ENCODE data around the gene CHD1. TPM values are rescaled to one million over a fixed set of nuclear protein-coding genes. Genes with fewer than 3 reads are reported as not detected.

Gene CHD1
- total RNA-seq, 6 donors from 2014 or later = 23.0 to 95.5 (median 42.0) TPM

GRCh38 chr5:98898743-98899142 is 30.1 kb downstream of the CHD1 start:
- no peak for DNase-seq
- TF ChIP-seq CTCF (IDR thresholded peaks at IDR 0.05) (no peak), EP300 (IDR thresholded peaks at IDR 0.05) (no peak), POLR2A (IDR thresholded peaks at IDR 0.05) (no peak), POLR2AphosphoS5 (IDR thresholded peaks at IDR 0.05) (no peak)
- no peak for ATAC-seq (ENCODE audit: low FRiP score in 2 of 2)
- Histone ChIP-seq H3K27ac (no peak overlapping the region), H3K4me1 (no peaks in the 10 kb centered on the region), H3K27me3 (no peaks in the 10 kb centered on the region), H3K4me3 (no peak overlapping the region), H3K9me3 (no peaks in the 10 kb centered on the region), H3K36me3 (peaks cover 40 to 98% (median 53%) of the 10 kb centered on the region in 4 donors)

GRCh38 chr5:98891591-98891990 is 37.2 kb downstream of the CHD1 start:
- no peaks in the 10 kb centered on the region for H3K9me3 ChIP-seq
- no peaks in the 10 kb centered on the region for H3K27me3 ChIP-seq
- no peaks in the 10 kb centered on the region for H3K4me1 ChIP-seq
- 70 to 85% methylated on average over 1 of the region's 1 CpG for WGBS, 2 donors
- no peak overlapping the region for H3K27ac ChIP-seq
- H3K36me3 ChIP-seq = peaks cover 17 to 97% (median 40%) of the 10 kb centered on the region in 4 donors
- no peak for DNase-seq
- TF ChIP-seq EP300 (IDR thresholded peaks at IDR 0.05) (no peak), POLR2AphosphoS5 (IDR thresholded peaks at IDR 0.05) (no peak), POLR2A (IDR thresholded peaks at IDR 0.05) (no peak), CTCF (IDR thresholded peaks at IDR 0.05) (no peak)
- no peak overlapping the region for H3K4me3 ChIP-seq
- ATAC-seq (ENCODE audit: low FRiP score in 2 of 2) = no peak

- H3K27ac ChIP-seq = no peak overlapping the region
- no peak overlapping the region for H3K4me3 ChIP-seq
- peaks cover 21 to 96% (median 55%) of the 10 kb centered on the region in 4 donors for H3K36me3 ChIP-seq
- no peaks in the 10 kb centered on the region for H3K9me3 ChIP-seq
- no peaks in the 10 kb centered on the region for H3K27me3 ChIP-seq
- TF ChIP-seq POLR2A (IDR thresholded peaks at IDR 0.05) = no peak
- TF ChIP-seq CTCF (IDR thresholded peaks at IDR 0.05) = no peak
- no peak for TF ChIP-seq POLR2AphosphoS5 (IDR thresholded peaks at IDR 0.05)
- TF ChIP-seq EP300 (IDR thresholded peaks at IDR 0.05) = no peak
- DNase-seq (no peak), ATAC-seq (ENCODE audit: low FRiP score in 2 of 2) (no peak)
- peaks cover 0 to 7% (median 3%) of the 10 kb centered on the region in 4 donors for H3K4me1 ChIP-seq
These were observed 48.2 kb downstream of the CHD1 start for GRCh38 chr5:98880598-98880997.

- H3K4me3 ChIP-seq = no peak overlapping the region
- peaks cover 0 to 7% (median 3%) of the 10 kb centered on the region in 4 donors for H3K4me1 ChIP-seq
- DNase-seq (peak in 1 of 2 donors; percentile 34), ATAC-seq (ENCODE audit: low FRiP score in 2 of 2) (no peak)
- H3K27ac ChIP-seq = peak overlapping the region in 1 of 4 donors; percentile 1
- H3K9me3 ChIP-seq = no peaks in the 10 kb centered on the region
- WGBS, 2 donors = 67 to 73% methylated on average over 3 of the region's 3 CpGs
- H3K27me3 ChIP-seq = no peaks in the 10 kb centered on the region
- H3K36me3 ChIP-seq = peaks cover 20 to 95% (median 54%) of the 10 kb centered on the region in 4 donors
- TF ChIP-seq POLR2AphosphoS5 (IDR thresholded peaks at IDR 0.05) (no peak), CTCF (IDR thresholded peaks at IDR 0.05) (no peak), EP300 (IDR thresholded peaks at IDR 0.05) (no peak), POLR2A (IDR thresholded peaks at IDR 0.05) (no peak)
These were observed 48.7 kb downstream of the CHD1 start for GRCh38 chr5:98880151-98880550.

- no peak overlapping the region for H3K27ac ChIP-seq
These were observed 51.2 kb downstream of the CHD1 start for GRCh38 chr5:98877600-98877999.

More at GRCh38 chr5:98877600-98877999, 51.2 kb downstream of the CHD1 start:
- WGBS, 2 donors = 96 to 97% methylated on average over 2 of the region's 2 CpGs
- Histone ChIP-seq H3K4me3 (no peak overlapping the region), H3K27me3 (no peaks in the 10 kb centered on the region), H3K4me1 (peaks cover 0 to 7% (median 3%) of the 10 kb centered on the region in 4 donors), H3K9me3 (no peaks in the 10 kb centered on the region), H3K36me3 (peaks cover 8 to 99% (median 53%) of the 10 kb centered on the region in 4 donors)
- ATAC-seq (ENCODE audit: low FRiP score in 2 of 2) (no peak), DNase-seq (no peak)
- TF ChIP-seq POLR2AphosphoS5 (IDR thresholded peaks at IDR 0.05) (no peak), POLR2A (IDR thresholded peaks at IDR 0.05) (no peak), CTCF (IDR thresholded peaks at IDR 0.05) (no peak), EP300 (IDR thresholded peaks at IDR 0.05) (no peak)

Data from upper lobe of left lung (tissue), 6 donors.